Heart right ventricle (tissue), 16 donors: Measurements from ENCODE around the gene MOCOS. TPM values are rescaled to one million over a fixed set of nuclear protein-coding genes. Genes with fewer than 3 reads are reported as not detected.

Source experiments
- ATAC-seq, 8 donors: fragments of 200-7000 bp; cut with Tn5 transposase; one replicate each; pipeline ENCODE4 v1.9.1; 2020; ENCODE audit warnings: mild to moderate bottlenecking in 8 of 8, moderate library complexity in 8 of 8, moderate number of reproducible peaks in 1 of 8
- DNase-seq, 2 donors: peaks; one replicate each; pipeline ENCODE4 v3.0.0-alpha.2; 2020
- H3K27ac ChIP-seq, 10 donors: fragments of 200-600 bp; sonication (generic) in 2 of 10; one replicate each; pipeline versions ENCODE4 v1.5.0 to v1.8.0; 2020 to 2022; ENCODE audit warnings: mild to moderate bottlenecking in 3 of 10
- H3K27me3 ChIP-seq, 7 donors: fragments of 200-600 bp; one replicate each; pipeline ENCODE4 v1.8.0; 2021 to 2022; ENCODE audit warnings: mild to moderate bottlenecking in 2 of 7
- H3K36me3 ChIP-seq, 9 donors: fragments of 200-600 bp; sonication (generic) in 1 of 9; one replicate each; pipeline versions ENCODE4 v1.5.0 to v1.8.0; 2020 to 2022; ENCODE audit warnings: mild to moderate bottlenecking in 2 of 9
- H3K4me1 ChIP-seq, 9 donors: fragments of 200-600 bp; sonication (generic) in 1 of 9; one replicate each; pipeline versions ENCODE4 v1.5.0 to v1.8.0; 2020 to 2022; ENCODE audit warnings: mild to moderate bottlenecking in 4 of 9
- H3K4me3 ChIP-seq, 10 donors: fragments of 200-600 bp; sonication (generic) in 2 of 10; one replicate each; pipeline versions ENCODE4 v1.5.0 to v1.8.0; 2020 to 2022; ENCODE audit warnings: mild to moderate bottlenecking in 7 of 10, moderate library complexity in 2 of 10
- H3K9me3 ChIP-seq, 11 donors: fragments of 200-600 bp in 10 of 11; sonication (generic) in 2 of 11; one replicate each; pipeline versions ENCODE4 v1.5.0 to v1.8.0; 2013 to 2022; ENCODE audit warnings: mild to moderate bottlenecking in 2 of 11, control low read depth in 1 of 11, moderate library complexity in 1 of 11
- WGBS, 2 donors: extraction: QIAGEN DNeasy Blood & Tissue Kit; methylation state at CpG; one replicate each; pipeline ENCODE4 v1.1.7; 2013; ENCODE audit warnings: inconsistent platforms in 1 of 2; 5-methylcytosine and 5-hydroxymethylcytosine counted together
- intact Hi-C, 10 donors: fragments of 100-400 bp; cut with DNase I; formaldehyde crosslinking; loops; one replicate each; pipeline versions ENCODE4 v1.11.1 to v1.14.2; 2022
- polyA plus RNA-seq, 2 donors: library from polyadenylated mRNA; stranded (reverse); fragments of 200-250 nt; gene quantifications; one replicate each; pipeline ENCODE4 v1.2.3, GENCODE V29; 2013
- total RNA-seq, 10 donors: library from RNA; stranded (reverse); fragmentation: NEBNext Ultra II Directional in 3 of 10; extraction: Animal tissue kit (Norgen Biotek cat#: 25700) in 3 of 10; gene quantifications; one replicate each; pipeline versions ENCODE4 v1.2.1 to v1.2.4, GENCODE V29; 2021 to 2023
- TF ChIP-seq, protein P1 (sequence below), 9 donors: fragments of 200-600 bp; sonication (generic) in 2 of 9; IDR thresholded peaks; one replicate each; pipeline versions ENCODE4 v1.5.0 to v1.8.0; 2021 to 2022; ENCODE audit warnings: antibody characterized with exemption in 9 of 9, mild to moderate bottlenecking in 5 of 9, moderate library complexity in 1 of 9
- donor health status: Arrhythmogenic right ventricular cardiomyopathy.
- donor health status: ischemic (EF 13 %, LVEDD 7.1; RV severe dilation, severe dysfunction).
- donor health status: healthy with polysubstance abuse.
- donor health status: DM: no; HTN: yes; CAD: no.
- donor health status: DM: no; HTN: no; CAD: no.
- donor health status: ischemic (EF 25% LVEDD 6.9; RV normal size, moderate dysfunction).
- donor health status: ischemic (EF 25% LVEDD 5.7; RV mildly dilated, moderate dysfunction).
- donor health status: healthy.
- donor health status: DM: yes; HTN: yes; CAD: no.
- donor health status: Ischemic cardiomyopathy.
- donor health status: ischemic (EF 35%, LVEDD 5.7; RV mildly dilated, moderate dysfunction).
- donor health status: nonischemic (EF 11% LVEDD 7.7; RV severe dilation, severe dysfunction).
- donor health status: DM: yes; HTN: yes; CAD: no.
- donor health status: PGD.
- donor health status: ischemic (EF 29% LVEDD 5.4; RV normal size, mild dysfunction).
- donor health status: nonischemic (EF 23%, LVEDD 6.1; RV moderate dilation, normal function).

The MOCOS gene
- total and polyA plus RNA-seq, 12 donors, result 0.06 to 0.95 (median 0.28) TPM

DNA sequence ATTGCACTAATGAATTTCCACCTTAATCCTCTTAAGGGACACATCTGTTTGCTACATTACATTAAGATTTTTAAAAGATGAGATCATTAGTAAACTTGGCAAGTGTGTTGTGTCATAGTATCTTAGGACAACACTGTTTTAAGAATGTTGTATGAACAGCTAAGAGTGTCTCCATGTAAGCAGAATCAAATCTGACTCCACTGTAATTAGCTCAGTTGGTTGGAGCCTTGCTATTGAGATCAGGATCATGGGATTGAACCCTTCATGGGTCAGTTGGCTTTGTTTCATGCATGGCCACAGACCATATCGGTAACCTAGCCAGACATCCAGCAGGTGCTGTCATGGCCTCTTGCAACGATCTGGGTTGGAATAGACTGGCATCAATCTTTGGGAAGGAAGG is 115.4 kb downstream of the MOCOS start:
- intact Hi-C loops, result loop anchor here in 1 of 10 donors (5.0 kb wide), 1 partner anchor 165 kb away; no protein-coding TSS in a partner anchor
- Histone ChIP-seq H3K27me3 (peaks cover 0 to 50% (median 34%) of the 10 kb centered on the region in 7 donors), H3K27ac (peak overlapping the region in 3 of 10 donors; percentile 29 to 51 (median 41)), H3K36me3 (no peaks in the 10 kb centered on the region), H3K4me1 (peaks cover 4 to 79% (median 35%) of the 10 kb centered on the region in 9 donors), H3K4me3 (no peak overlapping the region), H3K9me3 (no peaks in the 10 kb centered on the region)
- WGBS, 2 donors, result 65 to 70% methylated on average over 2 of the region's 2 CpGs
- no peak for DNase-seq
- ATAC-seq, result no peak
- TF ChIP-seq, protein P1, sequence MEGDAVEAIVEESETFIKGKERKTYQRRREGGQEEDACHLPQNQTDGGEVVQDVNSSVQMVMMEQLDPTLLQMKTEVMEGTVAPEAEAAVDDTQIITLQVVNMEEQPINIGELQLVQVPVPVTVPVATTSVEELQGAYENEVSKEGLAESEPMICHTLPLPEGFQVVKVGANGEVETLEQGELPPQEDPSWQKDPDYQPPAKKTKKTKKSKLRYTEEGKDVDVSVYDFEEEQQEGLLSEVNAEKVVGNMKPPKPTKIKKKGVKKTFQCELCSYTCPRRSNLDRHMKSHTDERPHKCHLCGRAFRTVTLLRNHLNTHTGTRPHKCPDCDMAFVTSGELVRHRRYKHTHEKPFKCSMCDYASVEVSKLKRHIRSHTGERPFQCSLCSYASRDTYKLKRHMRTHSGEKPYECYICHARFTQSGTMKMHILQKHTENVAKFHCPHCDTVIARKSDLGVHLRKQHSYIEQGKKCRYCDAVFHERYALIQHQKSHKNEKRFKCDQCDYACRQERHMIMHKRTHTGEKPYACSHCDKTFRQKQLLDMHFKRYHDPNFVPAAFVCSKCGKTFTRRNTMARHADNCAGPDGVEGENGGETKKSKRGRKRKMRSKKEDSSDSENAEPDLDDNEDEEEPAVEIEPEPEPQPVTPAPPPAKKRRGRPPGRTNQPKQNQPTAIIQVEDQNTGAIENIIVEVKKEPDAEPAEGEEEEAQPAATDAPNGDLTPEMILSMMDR (IDR thresholded peaks at IDR 0.05), result no peak

DNA sequence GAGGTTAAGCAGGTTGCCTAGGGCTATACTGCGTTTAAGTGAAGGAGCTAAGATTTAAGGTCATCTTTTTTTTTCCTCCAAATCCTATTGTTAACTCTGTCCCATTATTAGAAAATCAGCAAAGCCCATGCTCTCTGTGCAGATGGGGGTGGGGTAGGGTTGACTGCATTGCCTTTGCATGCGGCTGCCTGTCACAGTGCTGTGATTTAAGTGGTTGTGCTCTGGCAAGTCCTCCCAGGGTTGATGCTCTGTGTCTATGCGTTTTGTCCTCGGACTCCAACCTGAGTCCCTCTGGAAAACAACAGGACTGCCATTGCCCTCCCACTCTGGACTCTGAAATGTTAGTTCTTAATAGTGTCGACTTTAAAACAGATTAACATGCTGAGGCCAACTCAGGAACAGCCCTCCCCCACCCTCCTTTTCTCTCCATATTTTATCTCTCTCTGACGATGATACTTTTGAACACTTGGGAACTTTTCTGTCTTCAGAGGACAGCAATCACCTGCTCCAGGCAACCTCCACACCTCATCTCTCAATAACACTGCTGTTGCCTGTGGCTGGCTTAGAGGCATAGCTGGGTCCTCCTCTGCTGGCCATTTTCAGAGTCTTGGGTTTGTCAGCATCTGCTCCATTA is 116.0 kb downstream of the MOCOS start:
- ATAC-seq, result peak in 5 of 8 donors; percentile 26 to 65 (median 36)
- intact Hi-C loops, result loop anchor here in 1 of 10 donors (5.0 kb wide), 1 partner anchor 164 kb away; no protein-coding TSS in a partner anchor
- Histone ChIP-seq H3K36me3 (no peaks in the 10 kb centered on the region), H3K4me3 (no peak overlapping the region), H3K27me3 (peaks cover 0 to 44% (median 31%) of the 10 kb centered on the region in 7 donors), H3K4me1 (peaks cover 3 to 79% (median 30%) of the 10 kb centered on the region in 9 donors), H3K9me3 (no peaks in the 10 kb centered on the region), H3K27ac (peak overlapping the region in 5 of 10 donors; percentile 14 to 51 (median 29))
- TF ChIP-seq, protein P1 (IDR thresholded peaks at IDR 0.05), result no peak
- no peak for DNase-seq
- WGBS, 2 donors, result 37 to 44% methylated on average over 6 of the region's 6 CpGs

DNA sequence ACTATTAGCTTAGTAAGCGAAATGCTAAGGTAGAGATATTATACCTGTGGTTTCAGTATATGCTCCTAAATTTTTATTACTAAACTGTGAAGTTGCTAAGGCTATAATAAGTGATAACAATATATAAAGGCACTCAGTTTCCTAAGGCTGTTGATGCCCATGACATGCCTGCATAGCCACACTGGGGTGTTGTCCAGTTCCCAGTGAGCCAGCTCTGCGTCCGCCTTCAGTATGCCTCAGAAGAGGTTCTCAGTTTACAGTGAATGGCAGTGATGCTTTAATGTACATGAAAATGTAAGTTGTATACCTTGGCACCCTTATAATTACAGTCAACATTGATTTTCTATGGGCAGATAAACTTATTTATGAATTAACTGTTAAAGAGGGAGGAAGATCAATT is 117.4 kb downstream of the MOCOS start:
- peaks cover 0 to 32% (median 20%) of the 10 kb centered on the region in 7 donors for H3K27me3 ChIP-seq
- 56 to 70% methylated on average over 3 of the region's 3 CpGs for WGBS, 2 donors
- H3K4me1 ChIP-seq, result peaks cover 2 to 90% (median 32%) of the 10 kb centered on the region in 9 donors
- intact Hi-C loops, result loop anchor here in 1 of 10 donors (5.0 kb wide), 1 partner anchor 163 kb away; no protein-coding TSS in a partner anchor
- no peaks in the 10 kb centered on the region for H3K36me3 ChIP-seq
- DNase-seq (no peak), ATAC-seq (no peak)
- peak overlapping the region in 3 of 10 donors; percentile 1 to 35 (median 15) for H3K27ac ChIP-seq
- TF ChIP-seq, protein P1 (IDR thresholded peaks at IDR 0.05), result no peak
- H3K4me3 ChIP-seq, result no peak overlapping the region
- no peaks in the 10 kb centered on the region for H3K9me3 ChIP-seq

DNA sequence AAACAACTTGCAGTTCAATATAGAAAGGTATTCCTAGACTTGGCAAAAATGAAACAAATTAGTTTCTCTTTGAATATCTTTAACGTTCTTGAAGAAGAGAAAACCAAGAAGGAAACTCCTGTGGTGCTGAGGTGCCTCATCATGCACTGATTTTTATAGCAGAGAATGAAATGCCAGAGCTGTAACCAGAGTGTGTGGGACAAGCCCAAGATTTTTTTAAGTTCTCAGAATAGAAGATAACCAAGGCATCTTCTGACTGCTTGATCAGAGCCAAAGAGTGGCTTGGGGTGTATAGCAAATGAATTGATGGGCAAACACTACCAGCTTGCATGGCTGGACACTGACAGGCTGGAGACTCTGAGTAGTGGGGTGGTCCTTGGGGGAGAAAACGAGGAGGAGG is 118.1 kb downstream of the MOCOS start:
- H3K36me3 ChIP-seq, result no peaks in the 10 kb centered on the region
- peaks cover 2 to 93% (median 38%) of the 10 kb centered on the region in 9 donors for H3K4me1 ChIP-seq
- TF ChIP-seq, protein P1 (IDR thresholded peaks at IDR 0.05), result no peak
- WGBS, 2 donors, result 31 to 34% methylated on average over 2 of the region's 2 CpGs
- H3K4me3 ChIP-seq, result no peak overlapping the region
- peak overlapping the region in 4 of 10 donors; percentile 15 to 50 (median 32) for H3K27ac ChIP-seq
- no peak for DNase-seq
- H3K27me3 ChIP-seq, result peaks cover 0 to 27% (median 13%) of the 10 kb centered on the region in 7 donors
- intact Hi-C loops, result no loop called here
- no peaks in the 10 kb centered on the region for H3K9me3 ChIP-seq
- no peak for ATAC-seq
